ENCODE results near the gene PRKAG2.

DNA sequence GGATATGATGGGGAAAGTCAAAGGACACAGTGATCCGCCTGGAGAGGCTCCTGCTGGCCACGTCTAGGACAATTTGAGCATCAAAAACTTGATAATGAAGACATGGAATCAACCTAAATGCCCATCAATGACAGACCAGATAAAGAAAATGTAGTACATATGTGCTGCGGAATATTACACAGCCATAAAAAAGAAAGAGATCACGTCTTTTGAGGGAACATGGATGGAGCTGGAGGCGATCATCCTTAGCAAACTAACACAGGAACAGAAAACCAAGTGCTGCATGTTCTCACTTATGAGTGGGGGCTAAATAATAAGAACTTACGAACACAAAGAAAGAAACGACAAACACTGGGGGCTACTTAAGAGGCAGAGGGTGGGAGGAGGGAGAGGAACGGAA lies 124.9 kb downstream of the PRKAG2 start:
- TF ChIP-seq CTCF (conservative IDR thresholded peaks at IDR 0.05; ENCODE audit: low read length) (no peak), EZH2phosphoT487 (IDR thresholded peaks at IDR 0.05; ENCODE audit: borderline replicate concordance) (no peak)
